Neuronal stem cell (in vitro differentiated cells): Measurements from ENCODE around the gene NINJ2.

Experiments
- DNase-seq: peaks from one replicate; pipeline ENCODE4 v3.0.0-alpha.2; 2013; ENCODE audit warnings: low spot score
- H2AFZ ChIP-seq: one replicate; pipeline ENCODE4 v1.6.1; 2013; ENCODE audit warnings: mild to moderate bottlenecking, low read length, inconsistent platforms
- H2AK5ac ChIP-seq: 2 replicates; pipeline ENCODE4 v1.6.1; 2013; ENCODE audit warnings: low read depth, mild to moderate bottlenecking, inconsistent platforms, low read length, moderate library complexity, mixed read lengths
- H2BK120ac ChIP-seq: 2 replicates; pipeline ENCODE4 v1.6.1; 2013; ENCODE audit warnings: low read depth, mild to moderate bottlenecking, inconsistent platforms, low read length, moderate library complexity, mixed read lengths
- H2BK12ac ChIP-seq: one replicate; pipeline ENCODE4 v1.6.1; 2013; ENCODE audit warnings: low read length, inconsistent platforms
- H2BK15ac ChIP-seq: 2 replicates; pipeline ENCODE4 v1.6.1; 2013; ENCODE audit warnings: mild to moderate bottlenecking, low read length, inconsistent platforms, mixed read lengths
- H2BK5ac ChIP-seq: one replicate; pipeline ENCODE4 v1.6.1; 2013; ENCODE audit warnings: inconsistent platforms, mild to moderate bottlenecking, low read length, moderate library complexity
- H3K14ac ChIP-seq: one replicate; pipeline ENCODE4 v1.6.1; 2013; ENCODE audit warnings: low read length, inconsistent platforms
- H3K18ac ChIP-seq: 2 replicates; pipeline ENCODE4 v1.6.1; 2013; ENCODE audit warnings: low read length, inconsistent platforms
- H3K23ac ChIP-seq: 2 replicates; pipeline ENCODE4 v1.6.1; 2013; ENCODE audit warnings: low read depth, mild to moderate bottlenecking, mixed read lengths, low read length, inconsistent platforms; ENCODE audit not compliant: poor library complexity
- H3K27ac ChIP-seq: replicated peaks from 3 replicates; pipeline ENCODE4 v1.5.1; 2013; ENCODE audit warnings: low read length, inconsistent platforms
- H3K27me3 ChIP-seq, 3 experiments: 2 replicates each; pipeline ENCODE4 v1.6.1; 2013; ENCODE audit warnings: low read length in 3 of 3, mild to moderate bottlenecking in 2 of 3, inconsistent platforms in 1 of 3, low read depth in 1 of 3, mixed read lengths in 1 of 3, moderate library complexity in 1 of 3; ENCODE audit not compliant: control insufficient read depth in 3 of 3, insufficient read depth in 3 of 3
- H3K36me3 ChIP-seq, 2 donors: replicated peaks in 1 of 2; 2 replicates each; pipeline ENCODE4 v1.6.1; 2013; ENCODE audit warnings: low read length in 2 of 2; ENCODE audit not compliant: control insufficient read depth in 2 of 2, insufficient read depth in 2 of 2
- H3K4ac ChIP-seq: 2 replicates; pipeline ENCODE4 v1.6.1; 2013; ENCODE audit warnings: inconsistent platforms, mild to moderate bottlenecking, low read length, moderate library complexity
- H3K4me1 ChIP-seq, 2 donors: 1 replicate in 1 of 2; 2 replicates in 1 of 2; pipeline ENCODE4 v1.6.1; 2013; ENCODE audit warnings: low read length in 2 of 2, low read depth in 1 of 2; ENCODE audit not compliant: control insufficient read depth in 2 of 2, insufficient read depth in 1 of 2
- H3K4me2 ChIP-seq: one replicate; pipeline ENCODE4 v1.6.1; 2013; ENCODE audit warnings: mild to moderate bottlenecking, low read length, inconsistent platforms; ENCODE audit not compliant: insufficient read depth, poor library complexity, severe bottlenecking
- H3K4me3 ChIP-seq, 2 donors: 2 replicates each; pipeline ENCODE4 v1.5.1; 2013; ENCODE audit warnings: low read length in 2 of 2, mild to moderate bottlenecking in 2 of 2, inconsistent platforms in 1 of 2, moderate library complexity in 1 of 2
- H3K79me1 ChIP-seq: one replicate; pipeline ENCODE4 v1.6.1; 2013; ENCODE audit warnings: low read depth, mild to moderate bottlenecking, inconsistent platforms, low read length, moderate library complexity
- H3K9ac ChIP-seq: one replicate; pipeline ENCODE4 v1.6.1; 2013; ENCODE audit warnings: mild to moderate bottlenecking, low read depth, low read length, inconsistent platforms; ENCODE audit not compliant: poor library complexity
- H3K9me3 ChIP-seq, 2 donors: replicated peaks in 1 of 2; 2 replicates each; pipeline versions ENCODE3 to v1.6.1; 2013; ENCODE audit warnings: low read length in 2 of 2, mild to moderate bottlenecking in 2 of 2, inconsistent platforms in 1 of 2, low read depth in 1 of 2, mixed read lengths in 1 of 2, moderate library complexity in 1 of 2; ENCODE audit not compliant: control insufficient read depth in 2 of 2, insufficient read depth in 1 of 2
- H4K8ac ChIP-seq: one replicate; pipeline ENCODE4 v1.6.1; 2013; ENCODE audit warnings: low read depth, mild to moderate bottlenecking, inconsistent platforms, low read length, moderate library complexity
- H4K91ac ChIP-seq: one replicate; pipeline ENCODE4 v1.6.1; 2013; ENCODE audit warnings: low read length, low read depth, mild to moderate bottlenecking, inconsistent platforms; ENCODE audit not compliant: poor library complexity
- WGBS, 2 donors: extraction: QIAGEN DNeasy Blood & Tissue Kit; methylation state at CpG; one replicate each; pipeline ENCODE4 v1.1.7; 2013; ENCODE audit warnings: missing lambda C conversion rate in 2 of 2, mixed read lengths in 1 of 2; ENCODE audit not compliant: insufficient read length in 2 of 2, insufficient replicate concordance in 1 of 2; ENCODE audit errors: extremely low coverage in 2 of 2; 5-methylcytosine and 5-hydroxymethylcytosine counted together

NINJ2 gene

DNA sequence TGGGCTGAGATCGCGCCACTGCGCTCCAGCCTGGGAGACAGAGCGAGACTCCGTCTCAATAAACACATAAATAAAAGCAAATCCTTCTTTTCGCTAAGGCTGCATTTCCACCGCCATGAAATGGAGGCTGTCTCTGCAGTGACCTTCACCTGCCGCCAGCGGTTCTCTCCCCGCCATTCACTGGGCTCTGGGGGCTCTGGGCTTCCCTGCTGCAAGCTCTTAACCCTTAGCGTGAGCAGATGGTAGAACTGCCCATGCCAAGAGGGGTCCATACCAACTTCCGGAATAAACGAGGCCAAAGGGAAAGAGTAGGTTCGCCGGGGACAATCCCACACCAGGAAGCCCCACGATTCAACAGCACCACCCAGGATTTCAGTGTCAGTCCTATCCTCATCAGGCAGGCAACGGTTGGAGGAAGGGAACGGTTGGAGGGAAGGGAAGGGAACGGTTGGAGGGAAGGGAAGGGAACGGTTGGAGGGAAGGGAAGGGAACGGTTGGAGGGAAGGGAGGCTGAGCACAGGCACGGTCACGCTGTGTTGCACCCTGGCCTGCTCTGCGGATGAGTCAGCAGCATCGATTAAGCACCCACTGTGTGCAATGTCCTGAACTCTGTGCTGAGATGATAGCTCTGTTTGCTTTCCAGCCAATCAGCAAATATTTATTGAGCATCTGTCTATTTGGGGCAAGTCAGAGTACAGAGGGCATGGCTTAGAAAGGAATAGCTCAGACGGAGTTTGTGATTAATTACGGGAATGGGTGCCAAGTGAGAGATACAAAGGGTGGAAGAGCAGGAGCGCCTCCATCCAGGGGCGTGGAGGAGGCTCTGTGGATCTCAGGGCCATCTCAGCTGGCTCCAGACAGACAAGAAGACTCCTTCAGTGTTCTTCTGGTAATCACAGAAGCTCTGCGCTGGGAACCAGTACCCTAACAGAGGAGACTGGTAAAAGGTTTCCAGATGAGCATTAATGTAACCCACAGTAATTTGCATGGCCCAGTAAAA lies 77.9 kb downstream of the NINJ2 start:
- Histone ChIP-seq H2BK5ac (no peak overlapping the region), H3K4me2 (no peak overlapping the region), H3K4me1 (peaks cover 0 to 4% of the 10 kb centered on the region in 2 donors), H3K9ac (no peak overlapping the region), H2AFZ (no peak overlapping the region), H3K9me3 (peaks cover 2 to 3% of the 10 kb centered on the region in 2 donors), H3K23ac (peak overlapping the region; percentile 73), H3K27me3 (peaks cover 0 to 8% (median 0%) of the 10 kb centered on the region in 3 experiments), H3K18ac (peak overlapping the region; percentile 5), H4K8ac (no peak overlapping the region), H3K4ac (no peak overlapping the region), H2BK120ac (no peak overlapping the region), H2BK12ac (no peak overlapping the region), H3K27ac (no peak overlapping the region), H2BK15ac (no peak overlapping the region), H4K91ac (no peak overlapping the region), H3K36me3 (no peaks in the 10 kb centered on the region), H3K14ac (no peak overlapping the region), H2AK5ac (peak overlapping the region; percentile 56), H3K79me1 (no peaks in the 10 kb centered on the region), H3K4me3 (no peak overlapping the region)
- WGBS, 2 donors, result no CpG with 5 or more reads among the region's 30 CpGs
- DNase-seq, result no peak

DNA sequence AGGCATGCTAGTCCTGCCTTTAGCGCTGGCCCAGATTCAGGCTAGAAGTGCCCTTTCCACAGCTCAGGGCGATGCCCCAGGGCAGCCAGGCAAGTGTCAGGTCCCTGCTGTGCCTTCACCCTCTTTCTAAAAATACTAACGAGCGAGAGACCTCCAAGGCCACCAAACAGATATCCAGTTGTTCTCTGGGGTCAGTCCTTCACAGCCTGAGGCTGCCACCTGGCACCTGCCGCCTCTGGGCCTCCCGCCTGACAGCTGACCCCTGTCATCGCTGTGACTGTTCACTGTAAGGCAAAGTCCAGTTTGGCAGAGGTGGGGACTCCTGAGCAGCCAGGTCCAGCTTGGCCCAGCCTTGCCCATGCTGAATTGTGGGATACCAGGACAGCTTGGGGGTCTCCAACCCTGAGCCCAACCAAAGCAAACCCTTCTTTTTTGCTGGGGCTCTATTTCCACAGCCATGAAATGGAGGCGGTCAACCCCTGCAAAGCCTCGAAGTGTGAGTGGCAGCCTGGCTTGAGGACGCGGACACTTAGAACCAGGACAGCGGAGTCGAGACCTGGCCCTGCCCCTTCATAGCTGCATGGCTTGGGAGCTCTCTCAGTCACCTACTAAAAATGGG lies 79.9 kb downstream of the NINJ2 start:
- Histone ChIP-seq H3K9ac (no peak overlapping the region), H3K4me3 (no peak overlapping the region), H3K27ac (no peak overlapping the region), H3K23ac (no peak overlapping the region), H4K91ac (no peak overlapping the region), H3K27me3 (peaks cover 0 to 5% (median 0%) of the 10 kb centered on the region in 3 experiments), H3K36me3 (no peaks in the 10 kb centered on the region), H2BK120ac (no peak overlapping the region), H2BK12ac (peak overlapping the region; percentile 22), H4K8ac (no peak overlapping the region), H3K4me2 (no peak overlapping the region), H2AK5ac (peak overlapping the region; percentile 53), H2BK15ac (no peak overlapping the region), H2AFZ (no peak overlapping the region), H3K14ac (no peak overlapping the region), H3K4ac (no peak overlapping the region), H3K9me3 (peaks cover under 1 to 2% of the 10 kb centered on the region in 2 donors), H3K79me1 (no peaks in the 10 kb centered on the region), H3K18ac (peak overlapping the region; percentile 76), H2BK5ac (no peak overlapping the region), H3K4me1 (peaks cover 10 to 15% of the 10 kb centered on the region in 2 donors)
- WGBS, 2 donors, result no CpG with 5 or more reads among the region's 13 CpGs
- no peak for DNase-seq

DNA sequence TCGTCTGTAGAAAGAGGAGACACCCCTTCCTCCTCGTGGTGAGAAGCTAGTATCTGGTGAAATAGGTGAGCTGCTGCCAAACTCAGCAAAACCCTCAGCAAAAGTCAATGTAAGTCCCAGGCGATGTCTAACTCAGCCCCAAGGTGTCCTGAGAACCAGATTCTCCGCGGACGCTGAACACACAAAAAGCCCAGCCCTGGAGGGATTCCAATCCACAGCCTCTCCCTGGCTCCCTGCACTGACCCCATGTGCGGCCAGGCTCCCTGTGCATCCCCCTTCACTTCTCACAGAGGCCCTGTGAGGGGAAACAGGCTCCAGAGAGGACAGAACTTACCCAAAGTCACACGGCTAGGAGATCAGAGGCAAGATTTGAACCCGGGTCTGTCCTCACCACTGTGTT lies 81.5 kb downstream of the NINJ2 start:
- H3K79me1 ChIP-seq, result no peaks in the 10 kb centered on the region
- H3K4me1 ChIP-seq, result peaks cover 10 to 16% of the 10 kb centered on the region in 2 donors
- H2AK5ac ChIP-seq, result peak overlapping the region; percentile 96
- no peak overlapping the region for H2BK5ac ChIP-seq
- peaks cover 0 to 5% (median 0%) of the 10 kb centered on the region in 3 experiments for H3K27me3 ChIP-seq
- H4K91ac ChIP-seq, result no peak overlapping the region
- no peak overlapping the region for H3K14ac ChIP-seq
- peak overlapping the region; percentile 69 for H2BK15ac ChIP-seq
- no peaks in the 10 kb centered on the region for H3K9me3 ChIP-seq
- H2BK120ac ChIP-seq, result no peak overlapping the region
- no peak overlapping the region for H2AFZ ChIP-seq
- H3K23ac ChIP-seq, result peak overlapping the region; percentile 6
- no peaks in the 10 kb centered on the region for H3K36me3 ChIP-seq
- no peak overlapping the region for H3K4me2 ChIP-seq
- no peak for DNase-seq
- H3K18ac ChIP-seq, result peak overlapping the region; percentile 66
- no peak overlapping the region for H3K27ac ChIP-seq
- no peak overlapping the region for H3K4ac ChIP-seq
- H3K4me3 ChIP-seq, result no peak overlapping the region
- H2BK12ac ChIP-seq, result no peak overlapping the region
- H4K8ac ChIP-seq, result no peak overlapping the region
- WGBS, 2 donors, result no CpG with 5 or more reads among the region's 9 CpGs
- H3K9ac ChIP-seq, result no peak overlapping the region

DNA sequence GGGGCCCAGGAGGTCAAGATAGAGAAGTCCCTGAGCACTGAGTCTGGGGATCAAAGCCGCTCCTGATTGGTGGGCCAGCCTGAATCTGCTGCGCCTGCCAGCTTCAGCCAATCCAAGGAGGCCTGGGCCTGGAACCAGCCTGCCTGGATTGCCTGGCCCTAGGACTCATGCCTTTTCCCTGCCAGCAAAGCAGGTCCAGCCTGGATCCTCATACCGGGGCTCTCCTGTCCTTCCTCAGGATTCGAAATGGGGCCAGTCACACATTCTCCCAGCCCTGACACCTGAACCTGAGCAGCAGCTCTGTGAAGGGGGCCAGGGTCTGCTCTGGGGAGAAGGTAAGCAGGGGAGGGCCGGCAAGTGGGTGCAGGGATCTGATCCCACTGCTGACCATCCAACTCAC lies 81.9 kb downstream of the NINJ2 start:
- H3K18ac ChIP-seq, result peak overlapping the region; percentile 66
- H2BK15ac ChIP-seq, result peak overlapping the region; percentile 69
- no peak overlapping the region for H2BK120ac ChIP-seq
- H3K4me3 ChIP-seq, result no peak overlapping the region
- H4K8ac ChIP-seq, result no peak overlapping the region
- H3K4me2 ChIP-seq, result no peak overlapping the region
- H3K27ac ChIP-seq, result no peak overlapping the region
- no peaks in the 10 kb centered on the region for H3K9me3 ChIP-seq
- peak overlapping the region; percentile 1 for H4K91ac ChIP-seq
- H3K14ac ChIP-seq, result peak overlapping the region; percentile 79
- peaks cover 10 to 13% of the 10 kb centered on the region in 2 donors for H3K4me1 ChIP-seq
- peak overlapping the region; percentile 68 for H3K9ac ChIP-seq
- H2BK12ac ChIP-seq, result no peak overlapping the region
- peaks cover 0 to 5% (median 0%) of the 10 kb centered on the region in 3 experiments for H3K27me3 ChIP-seq
- peak overlapping the region; percentile 24 for H2AFZ ChIP-seq
- DNase-seq, result no peak
- peak overlapping the region; percentile 96 for H2AK5ac ChIP-seq
- no peaks in the 10 kb centered on the region for H3K36me3 ChIP-seq
- no peak overlapping the region for H2BK5ac ChIP-seq
- no peak overlapping the region for H3K4ac ChIP-seq
- peak overlapping the region; percentile 6 for H3K23ac ChIP-seq
- WGBS, 2 donors, result no CpG with 5 or more reads among the region's 5 CpGs
- H3K79me1 ChIP-seq, result no peaks in the 10 kb centered on the region
